Mucosa of descending colon (tissue), 3 donors: Measurements from ENCODE around the gene AP2A2. TPM values are rescaled to one million over a fixed set of nuclear protein-coding genes. Genes with fewer than 3 reads are reported as not detected.

Experiments used
- ATAC-seq: fragments of 200-7000 bp; cut with Tn5 transposase; one replicate; pipeline ENCODE4 v1.9.1; 2020; ENCODE audit warnings: mild to moderate bottlenecking, moderate library complexity
- DNase-seq, 3 donors: peaks; one replicate each; pipeline ENCODE4 v3.0.0-alpha.2; 2020
- H3K36me3 ChIP-seq: fragments of 200-600 bp; one replicate; pipeline ENCODE4 v1.8.0; 2021; ENCODE audit warnings: low read depth, mild to moderate bottlenecking
- H3K4me1 ChIP-seq: fragments of 200-600 bp; one replicate; pipeline ENCODE4 v1.8.0; 2021; ENCODE audit warnings: low read depth, mild to moderate bottlenecking
- H3K4me3 ChIP-seq: fragments of 200-600 bp; one replicate; pipeline ENCODE4 v1.8.0; 2021; ENCODE audit warnings: mild to moderate bottlenecking
- H3K9me3 ChIP-seq: fragments of 200-600 bp; one replicate; pipeline ENCODE4 v1.8.0; 2021; ENCODE audit warnings: mild to moderate bottlenecking
- CTCF ChIP-seq: fragments of 200-600 bp; IDR thresholded peaks from one replicate; pipeline ENCODE4 v1.8.0; 2022; ENCODE audit warnings: antibody characterized with exemption, mild to moderate bottlenecking
- intact Hi-C, 2 donors: fragments of 100-400 bp; cut with DNase I in 1 of 2; cut with micrococcal nuclease in 1 of 2; formaldehyde crosslinking; loops; one replicate each; pipeline versions ENCODE4 v1.11.0 to v1.11.1; 2022; cut with DNase I, micrococcal nuclease
- total RNA-seq, 3 donors: library from RNA; stranded (reverse); fragmentation: NEBNext Ultra II Directional in 2 of 3; extraction: Animal tissue kit (Norgen Biotek cat#: 25700) in 2 of 3; gene quantifications; one replicate each; pipeline versions ENCODE4 v1.2.1 to v1.2.4, GENCODE V29; 2021 to 2023
- donor health status: DM: no; HTN: no; CAD: no; lungs with moderate emphysema.
- donor health status: DM: no; HTN: no; CAD: no.
- donor health status: DM: no; HTN: yes; CAD: no.

Gene AP2A2
- total RNA-seq, 3 donors from 2014 or later: 68.8 to 105 (median 99.5) TPM

GRCh38 chr11:953512-953911 lies 27.8 kb downstream of the AP2A2 start:
- intact Hi-C loops: no loop called here
- Histone ChIP-seq H3K4me1 (peaks cover 42% of the 10 kb centered on the region), H3K9me3 (peaks cover 9% of the 10 kb centered on the region), H3K36me3 (no peaks in the 10 kb centered on the region), H3K4me3 (no peak overlapping the region)
- DNase-seq (no peak), ATAC-seq (no peak)
- TF ChIP-seq CTCF: no peak

- ATAC-seq (no peak), DNase-seq (no peak)
- no peak for TF ChIP-seq CTCF
- intact Hi-C loops: no loop called here
- Histone ChIP-seq H3K4me3 (no peak overlapping the region), H3K36me3 (no peaks in the 10 kb centered on the region), H3K9me3 (peaks cover 5% of the 10 kb centered on the region), H3K4me1 (peaks cover 42% of the 10 kb centered on the region)
Measured at GRCh38 chr11:954392-955153, 28.9 kb downstream of the AP2A2 start.

- intact Hi-C loops: no loop called here
- peak; percentile 43 to 68 (median 65) for DNase-seq
- TF ChIP-seq CTCF: no peak
Measured at GRCh38 chr11:955154-956063, 29.7 kb downstream of the AP2A2 start.

GRCh38 chr11:957212-957920 lies 31.7 kb downstream of the AP2A2 start:
- Histone ChIP-seq H3K4me1 (peaks cover 33% of the 10 kb centered on the region), H3K36me3 (no peaks in the 10 kb centered on the region), H3K4me3 (no peak overlapping the region), H3K9me3 (no peaks in the 10 kb centered on the region)
- no peak for DNase-seq
- intact Hi-C loops: no loop called here
- no peak for ATAC-seq
- TF ChIP-seq CTCF: no peak

More at GRCh38 chr11:955154-956063, 29.7 kb downstream of the AP2A2 start:
- Histone ChIP-seq H3K4me3 (no peak overlapping the region), H3K36me3 (no peaks in the 10 kb centered on the region), H3K9me3 (no peaks in the 10 kb centered on the region), H3K4me1 (peaks cover 42% of the 10 kb centered on the region)
- peak; percentile 63 for ATAC-seq

- Histone ChIP-seq H3K4me1 (peaks cover 29% of the 10 kb centered on the region), H3K9me3 (no peaks in the 10 kb centered on the region), H3K36me3 (no peaks in the 10 kb centered on the region), H3K4me3 (no peak overlapping the region)
- intact Hi-C loops: no loop called here
- ATAC-seq (no peak), DNase-seq (no peak)
- no peak for TF ChIP-seq CTCF
Measured at GRCh38 chr11:958101-958500, 32.4 kb downstream of the AP2A2 start.
